Left lung (tissue), 10 donors: ENCODE measurements around the gene ASIC3. TPM values are rescaled to one million over a fixed set of nuclear protein-coding genes. Genes with fewer than 3 reads are reported as not detected.

ENCODE experiments used
- ATAC-seq: fragments of 200-7000 bp; cut with Tn5 transposase; one replicate; pipeline ENCODE4 v1.9.1; 2020; ENCODE audit warnings: moderate library complexity
- DNase-seq, 4 donors: peaks; one replicate each; pipeline ENCODE4 v3.0.0-alpha.2; 2013 to 2020
- H3K27ac ChIP-seq, 2 donors: fragments of 200-600 bp; sonication (generic) in 1 of 2; one replicate each; pipeline versions ENCODE4 v1.5.0 to v1.8.0; 2020 to 2021
- H3K27me3 ChIP-seq, 2 donors: fragments of 200-600 bp; sonication (generic) in 1 of 2; one replicate each; pipeline versions ENCODE4 v1.5.0 to v1.8.0; 2020 to 2021
- H3K36me3 ChIP-seq, 2 donors: fragments of 200-600 bp; sonication (generic) in 1 of 2; one replicate each; pipeline versions ENCODE4 v1.5.0 to v1.8.0; 2020 to 2021
- H3K4me1 ChIP-seq, 2 donors: fragments of 200-600 bp; one replicate each; pipeline ENCODE4 v1.8.0; 2021
- H3K4me3 ChIP-seq, 2 donors: fragments of 200-600 bp; sonication (generic) in 1 of 2; one replicate each; pipeline versions ENCODE4 v1.5.0 to v1.8.0; 2020 to 2021; ENCODE audit warnings: mild to moderate bottlenecking in 1 of 2
- H3K9me3 ChIP-seq, 2 donors: fragments of 200-600 bp; sonication (generic) in 1 of 2; one replicate each; pipeline versions ENCODE4 v1.5.0 to v1.8.0; 2020 to 2021
- intact Hi-C, 2 donors: fragments of 100-400 bp; cut with DNase I; formaldehyde crosslinking; loops; one replicate each; pipeline versions ENCODE4 v1.11.2 to v1.14.2; 2022
- polyA plus RNA-seq, 6 donors: library from polyadenylated mRNA; unstranded; fragments of 120-200 nt; gene quantifications; one replicate each; pipeline ENCODE4 v1.2.1, GENCODE V29; 2013; ENCODE audit not compliant: insufficient read length in 6 of 6
- total RNA-seq, 2 donors: library from RNA; stranded (reverse); fragmentation: NEBNext Ultra II Directional; extraction: Animal tissue kit (Norgen Biotek cat#: 25700); gene quantifications; one replicate each; pipeline ENCODE4 v1.2.1, GENCODE V29; 2021
- TF ChIP-seq, protein P1 (sequence below), 2 donors: fragments of 200-600 bp; sonication (generic) in 1 of 2; IDR thresholded peaks; one replicate each; pipeline versions ENCODE4 v1.5.0 to v1.8.0; 2021; ENCODE audit warnings: antibody characterized with exemption in 2 of 2
- donor health status: DM: no; HTN: yes; CAD: no.
- donor health status: DM: no; HTN: no; CAD: no.

Gene ASIC3
- total and polyA plus RNA-seq, 8 donors, result 2.3 to 6.0 (median 3.4) TPM

DNA sequence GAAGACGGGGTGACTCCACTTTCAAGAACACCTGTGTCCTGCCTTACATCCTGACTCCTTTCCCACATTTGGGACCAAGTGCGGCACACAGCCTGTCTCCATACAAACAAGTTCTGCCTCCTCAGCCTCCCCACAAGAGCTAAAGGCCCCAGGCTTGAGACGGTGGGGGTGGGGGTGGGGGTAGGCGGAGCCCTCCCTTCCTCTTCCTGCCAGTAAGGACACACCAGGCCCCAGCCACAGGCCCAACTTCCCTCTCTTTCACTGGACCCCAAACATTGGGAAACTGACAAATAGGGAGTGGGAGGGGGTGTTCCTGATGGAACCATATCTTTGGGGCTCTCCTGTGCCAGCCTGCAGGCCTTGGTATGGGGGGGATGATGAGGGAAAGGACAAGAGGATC is 4.8 kb downstream of the ASIC3 start:
- DNase-seq (no peak), ATAC-seq (no peak)
- peaks cover 5 to 29% of the 10 kb centered on the region in 2 donors for H3K4me1 ChIP-seq
- no peak overlapping the region for H3K4me3 ChIP-seq
- no peaks in the 10 kb centered on the region for H3K9me3 ChIP-seq
- H3K36me3 ChIP-seq, result peaks cover 0 to 4% of the 10 kb centered on the region in 2 donors
- no peak overlapping the region for H3K27ac ChIP-seq
- intact Hi-C loops, result no loop called here
- peaks cover 0 to 23% of the 10 kb centered on the region in 2 donors for H3K27me3 ChIP-seq
- TF ChIP-seq, protein P1, sequence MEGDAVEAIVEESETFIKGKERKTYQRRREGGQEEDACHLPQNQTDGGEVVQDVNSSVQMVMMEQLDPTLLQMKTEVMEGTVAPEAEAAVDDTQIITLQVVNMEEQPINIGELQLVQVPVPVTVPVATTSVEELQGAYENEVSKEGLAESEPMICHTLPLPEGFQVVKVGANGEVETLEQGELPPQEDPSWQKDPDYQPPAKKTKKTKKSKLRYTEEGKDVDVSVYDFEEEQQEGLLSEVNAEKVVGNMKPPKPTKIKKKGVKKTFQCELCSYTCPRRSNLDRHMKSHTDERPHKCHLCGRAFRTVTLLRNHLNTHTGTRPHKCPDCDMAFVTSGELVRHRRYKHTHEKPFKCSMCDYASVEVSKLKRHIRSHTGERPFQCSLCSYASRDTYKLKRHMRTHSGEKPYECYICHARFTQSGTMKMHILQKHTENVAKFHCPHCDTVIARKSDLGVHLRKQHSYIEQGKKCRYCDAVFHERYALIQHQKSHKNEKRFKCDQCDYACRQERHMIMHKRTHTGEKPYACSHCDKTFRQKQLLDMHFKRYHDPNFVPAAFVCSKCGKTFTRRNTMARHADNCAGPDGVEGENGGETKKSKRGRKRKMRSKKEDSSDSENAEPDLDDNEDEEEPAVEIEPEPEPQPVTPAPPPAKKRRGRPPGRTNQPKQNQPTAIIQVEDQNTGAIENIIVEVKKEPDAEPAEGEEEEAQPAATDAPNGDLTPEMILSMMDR (IDR thresholded peaks at IDR 0.05), result no peak

DNA sequence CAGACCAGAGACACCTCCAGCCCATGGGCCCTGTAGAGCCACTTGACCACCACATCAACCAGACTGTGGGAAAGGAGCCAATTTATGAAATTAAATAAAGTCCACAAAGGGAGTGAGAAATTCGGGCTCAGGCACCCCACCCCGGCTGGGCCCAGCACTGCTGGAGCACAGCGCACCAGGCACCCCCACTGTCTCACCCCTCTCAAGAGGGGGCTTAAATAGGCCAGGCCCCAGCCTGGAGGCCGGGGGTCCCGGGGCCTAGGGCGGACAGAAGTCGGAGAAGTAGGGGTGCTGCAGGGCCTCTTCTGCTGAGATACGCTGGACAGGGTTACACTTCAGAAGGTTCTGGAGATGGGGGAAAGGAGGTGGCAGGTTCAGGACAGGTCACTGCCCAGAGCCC is 5.4 kb downstream of the ASIC3 start:
- intact Hi-C loops, result no loop called here
- H3K27me3 ChIP-seq, result peaks cover 0 to 23% of the 10 kb centered on the region in 2 donors

DNA sequence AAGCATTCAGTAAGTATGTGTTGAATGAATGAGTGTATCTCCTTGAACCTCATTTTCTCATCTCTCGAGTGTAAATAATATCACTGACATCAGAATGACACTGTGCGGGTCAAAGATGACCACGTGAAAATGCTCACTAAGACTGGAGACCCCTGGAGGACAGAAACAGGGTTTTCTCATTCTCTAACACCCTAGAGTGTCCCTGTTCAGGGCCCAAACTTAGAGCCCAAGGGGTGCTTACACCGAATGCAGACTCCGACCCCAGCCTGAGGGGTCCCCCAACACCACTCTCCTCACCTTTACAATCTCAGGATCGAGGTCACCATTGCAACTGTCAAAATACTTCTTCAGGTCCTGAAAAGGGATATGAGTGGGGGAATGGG is 7.9 kb downstream of the ASIC3 start:
- intact Hi-C loops, result no loop called here
- no peak overlapping the region for H3K4me3 ChIP-seq
- H3K27me3 ChIP-seq, result peaks cover 0 to 5% of the 10 kb centered on the region in 2 donors
- H3K4me1 ChIP-seq, result peaks cover 23 to 52% of the 10 kb centered on the region in 2 donors
- H3K9me3 ChIP-seq, result no peaks in the 10 kb centered on the region
- TF ChIP-seq, protein P1 (IDR thresholded peaks at IDR 0.05), result no peak
- no peak for DNase-seq
- no peak overlapping the region for H3K27ac ChIP-seq
- no peak for ATAC-seq
- H3K36me3 ChIP-seq, result peaks cover 0 to 4% of the 10 kb centered on the region in 2 donors

More for the DNA sequence above, 5.4 kb downstream of the ASIC3 start:
- Histone ChIP-seq H3K36me3 (peaks cover 0 to 4% of the 10 kb centered on the region in 2 donors), H3K9me3 (no peaks in the 10 kb centered on the region), H3K4me1 (peaks cover 11 to 35% of the 10 kb centered on the region in 2 donors), H3K27ac (no peak overlapping the region), H3K4me3 (no peak overlapping the region)
- DNase-seq (no peak), ATAC-seq (no peak)
- TF ChIP-seq, protein P1 (IDR thresholded peaks at IDR 0.05), result no peak

DNA sequence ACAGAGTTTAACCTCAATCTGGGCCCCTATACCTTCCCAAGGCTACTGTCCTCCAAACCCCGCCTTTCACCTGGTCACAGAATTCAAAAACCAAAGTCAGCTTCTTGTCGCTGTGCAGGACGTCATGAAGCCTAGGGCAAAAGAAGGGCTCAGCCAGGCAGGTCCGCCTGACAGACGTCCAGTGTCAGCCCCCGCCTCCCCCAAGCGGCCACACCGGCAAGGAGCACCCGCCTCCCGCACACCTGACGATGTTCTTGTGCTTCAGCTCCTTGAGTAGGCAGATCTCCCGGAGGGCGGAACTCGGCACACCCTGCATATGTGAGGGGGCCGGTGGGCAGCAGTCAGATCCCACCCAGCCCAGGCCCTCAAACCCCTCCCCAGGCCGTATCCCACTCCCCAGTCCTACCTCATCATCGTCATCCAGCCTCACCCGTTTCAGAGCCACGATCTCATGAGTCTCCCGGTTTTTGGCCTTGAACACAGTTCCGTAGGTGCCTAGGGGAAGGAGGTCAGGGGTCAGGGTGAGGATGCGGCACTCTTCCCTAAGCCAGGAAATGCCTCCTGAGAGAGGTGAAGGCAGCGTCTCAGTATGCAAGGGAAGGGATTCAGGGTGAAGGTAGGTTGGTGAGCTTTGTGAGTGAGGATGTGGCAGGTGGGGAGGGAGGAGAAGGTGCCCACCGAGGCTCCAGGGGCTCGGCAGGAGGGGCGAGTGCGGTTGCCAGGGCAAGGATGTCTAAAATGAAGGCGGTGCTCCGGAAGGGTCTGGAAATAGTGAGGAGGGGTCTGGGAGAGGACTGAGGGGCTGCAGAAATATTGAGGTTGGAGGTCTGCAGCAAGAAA is 8.6 kb downstream of the ASIC3 start:
- peaks cover 0 to 6% of the 10 kb centered on the region in 2 donors for H3K36me3 ChIP-seq
- DNase-seq (peak in 1 of 4 donors; percentile 80), ATAC-seq (no peak)
- peak overlapping the region in 1 of 2 donors; percentile 96 for H3K27ac ChIP-seq
- peaks cover 28 to 53% of the 10 kb centered on the region in 2 donors for H3K4me1 ChIP-seq
- peak overlapping the region; percentile 87 to 93 for H3K4me3 ChIP-seq
- H3K27me3 ChIP-seq, result no peaks in the 10 kb centered on the region
- TF ChIP-seq, protein P1 (IDR thresholded peaks at IDR 0.05), result no peak
- intact Hi-C loops, result no loop called here
- H3K9me3 ChIP-seq, result no peaks in the 10 kb centered on the region

DNA sequence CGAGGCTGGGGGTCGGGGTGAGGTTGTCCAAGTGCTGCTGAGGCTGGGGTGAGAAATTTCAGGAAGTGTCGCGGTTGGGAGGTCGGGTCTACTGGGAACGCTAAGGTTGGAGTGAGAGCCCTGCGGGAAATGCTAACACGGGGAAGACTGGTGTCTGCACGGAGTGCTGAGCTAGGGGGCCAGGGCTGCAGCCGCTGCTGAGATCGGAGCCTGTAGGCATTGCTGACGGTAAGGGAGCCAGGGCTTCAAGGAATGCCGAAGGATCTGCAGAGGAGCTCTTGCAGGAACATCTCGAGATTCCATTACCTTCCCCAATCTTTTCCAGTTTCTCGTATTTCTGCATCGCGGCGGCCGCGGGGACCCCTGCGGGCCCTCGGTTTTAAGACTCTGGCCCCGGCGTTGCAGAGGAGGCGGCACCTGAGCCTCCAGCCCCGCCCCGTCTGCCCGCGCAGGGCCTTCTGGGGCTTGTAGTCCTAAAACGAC is 9.2 kb downstream of the ASIC3 start, which contains the start of gene CDK5:
Gene CDK5 (minus strand): TSS at position 392 of the 483 bp plus-strand sequence. CDS start 49 bp downstream, at position 343.
- no peak for DNase-seq
- peaks cover 0 to 13% of the 10 kb centered on the region in 2 donors for H3K36me3 ChIP-seq
- H3K27ac ChIP-seq, result peak within 1 kb of the TSS; percentile 96 to 98
- H3K4me1 ChIP-seq, result peaks cover 31 to 60% of the 10 kb centered on the region in 2 donors
- peak within 1 kb of the TSS; percentile 87 to 93 for H3K4me3 ChIP-seq
- no peaks in the 10 kb centered on the region for H3K9me3 ChIP-seq
- ATAC-seq, result no peak
- TF ChIP-seq, protein P1 (IDR thresholded peaks at IDR 0.05), result no peak
- H3K27me3 ChIP-seq, result no peaks in the 10 kb centered on the region
- intact Hi-C loops, result no loop called here
